Astrocyte of the spinal cord (primary cell): ENCODE results near the gene ATAD3B.
A peak's percentile ranks its signal among the peaks of the same experiment; 100 is the strongest.

Experiments used
- DNase-seq: peaks from one replicate; pipeline ENCODE4 v3.0.0; 2011; ENCODE audit warnings: low read depth, low spot score
- H3K4me3 ChIP-seq: 2 replicates; pipeline ENCODE4 v1.5.1; 2011; ENCODE audit warnings: low read depth, mild to moderate bottlenecking, low read length, moderate library complexity
- in situ Hi-C: cut with HindIII; loops from 2 replicates; pipeline ENCODE4 v1.10.0; 2017; ENCODE audit warnings: low sequenced_read_pairs
- TF ChIP-seq, protein P1 (sequence below): IDR thresholded peaks from 2 replicates; pipeline ENCODE4 v1.5.1; 2012; ENCODE audit warnings: low read depth, mild to moderate bottlenecking, low read length, inconsistent platforms

ATAD3B gene

DNA sequence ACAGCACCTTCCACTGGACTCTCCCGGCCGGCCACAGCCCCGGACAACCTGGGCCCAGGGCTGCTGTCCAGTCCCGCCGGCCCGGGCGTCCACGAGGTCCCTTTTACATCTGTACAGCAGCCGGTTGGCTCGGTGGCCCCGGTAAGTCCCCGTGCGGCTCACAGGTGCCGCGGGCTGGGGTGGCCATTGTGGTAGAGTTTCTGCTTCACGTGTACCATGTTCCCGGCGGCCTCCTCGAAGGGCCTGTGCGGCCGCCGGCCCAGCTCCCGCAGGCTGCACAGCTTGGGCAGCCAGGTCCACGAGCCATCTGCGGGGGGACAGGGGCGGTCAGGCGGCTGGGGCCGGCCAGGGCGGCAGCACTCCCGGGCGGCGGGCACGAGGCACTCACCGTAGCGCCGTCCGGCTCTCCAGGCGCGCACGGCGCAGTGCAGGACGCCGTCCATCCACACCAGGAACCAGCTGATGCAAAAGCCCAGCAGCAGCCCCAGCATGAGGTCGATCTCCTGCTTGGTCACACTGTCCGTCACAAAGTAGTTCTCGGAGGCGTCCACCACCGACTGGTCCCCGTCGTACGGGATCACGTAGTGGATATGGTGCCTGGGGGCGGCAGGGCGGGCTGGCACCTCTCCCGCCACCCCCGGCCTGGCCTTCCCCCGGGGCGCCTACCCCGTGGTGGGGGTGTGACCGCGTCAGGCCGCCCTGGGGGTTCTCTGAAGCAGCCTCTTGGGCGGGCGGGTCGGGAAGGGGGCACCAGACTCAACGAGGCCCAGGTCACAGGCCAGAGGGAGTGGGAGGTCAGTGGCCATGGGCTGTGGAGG, 63.8 kb downstream of the ATAD3B start:
- no peak for DNase-seq
- TF ChIP-seq, protein P1, sequence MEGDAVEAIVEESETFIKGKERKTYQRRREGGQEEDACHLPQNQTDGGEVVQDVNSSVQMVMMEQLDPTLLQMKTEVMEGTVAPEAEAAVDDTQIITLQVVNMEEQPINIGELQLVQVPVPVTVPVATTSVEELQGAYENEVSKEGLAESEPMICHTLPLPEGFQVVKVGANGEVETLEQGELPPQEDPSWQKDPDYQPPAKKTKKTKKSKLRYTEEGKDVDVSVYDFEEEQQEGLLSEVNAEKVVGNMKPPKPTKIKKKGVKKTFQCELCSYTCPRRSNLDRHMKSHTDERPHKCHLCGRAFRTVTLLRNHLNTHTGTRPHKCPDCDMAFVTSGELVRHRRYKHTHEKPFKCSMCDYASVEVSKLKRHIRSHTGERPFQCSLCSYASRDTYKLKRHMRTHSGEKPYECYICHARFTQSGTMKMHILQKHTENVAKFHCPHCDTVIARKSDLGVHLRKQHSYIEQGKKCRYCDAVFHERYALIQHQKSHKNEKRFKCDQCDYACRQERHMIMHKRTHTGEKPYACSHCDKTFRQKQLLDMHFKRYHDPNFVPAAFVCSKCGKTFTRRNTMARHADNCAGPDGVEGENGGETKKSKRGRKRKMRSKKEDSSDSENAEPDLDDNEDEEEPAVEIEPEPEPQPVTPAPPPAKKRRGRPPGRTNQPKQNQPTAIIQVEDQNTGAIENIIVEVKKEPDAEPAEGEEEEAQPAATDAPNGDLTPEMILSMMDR = no peak
- no peak overlapping the region for H3K4me3 ChIP-seq
- in situ Hi-C loops = no loop called here

DNA sequence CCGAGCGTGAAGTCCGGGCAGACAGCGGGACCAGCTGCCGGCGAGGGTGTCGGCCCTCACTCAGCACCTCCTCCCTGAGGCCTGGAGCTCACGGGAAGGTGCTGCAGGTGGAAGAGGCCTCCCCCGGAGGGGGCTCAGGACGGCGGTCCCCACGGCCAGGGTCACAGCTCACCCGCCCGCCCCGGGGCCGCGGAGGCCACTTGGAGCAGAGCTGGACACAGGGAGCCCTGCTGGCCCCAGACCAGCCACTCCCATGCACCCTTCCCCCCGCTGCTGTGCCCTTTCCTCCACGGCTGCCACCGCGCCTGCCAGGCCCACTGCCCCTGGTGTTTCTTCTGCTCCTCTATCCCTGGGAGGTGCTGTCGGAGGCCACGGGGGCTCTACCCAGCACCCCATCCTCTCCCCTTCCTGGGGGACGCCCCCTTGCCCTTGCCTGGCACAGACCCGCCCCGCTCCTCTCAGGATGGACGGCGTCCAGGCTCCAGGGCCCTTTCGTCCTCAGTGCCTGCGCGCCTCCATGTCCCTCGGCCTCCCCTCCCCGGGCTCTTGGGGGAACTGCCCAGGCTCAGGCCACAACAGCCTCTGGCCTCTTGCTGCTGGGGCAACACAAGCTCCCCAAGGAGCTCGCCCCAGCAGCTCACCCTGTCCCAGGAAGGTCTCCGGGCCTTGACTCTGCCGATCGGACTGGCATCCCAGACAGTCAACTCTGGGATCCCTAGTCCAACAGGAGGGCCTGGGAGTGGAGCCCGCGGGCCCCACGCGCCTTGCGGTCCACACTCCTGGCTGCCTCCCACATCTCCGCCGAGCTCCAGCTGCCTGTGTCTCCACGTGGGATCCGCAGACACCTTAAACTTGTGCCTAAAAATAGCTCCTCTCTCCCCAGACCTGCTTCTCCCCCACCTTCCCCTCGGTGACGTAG, 64.7 kb downstream of the ATAD3B start:
- DNase-seq = no peak
- no peak overlapping the region for H3K4me3 ChIP-seq
- TF ChIP-seq, protein P1 = no peak
- in situ Hi-C loops = no loop called here

DNA sequence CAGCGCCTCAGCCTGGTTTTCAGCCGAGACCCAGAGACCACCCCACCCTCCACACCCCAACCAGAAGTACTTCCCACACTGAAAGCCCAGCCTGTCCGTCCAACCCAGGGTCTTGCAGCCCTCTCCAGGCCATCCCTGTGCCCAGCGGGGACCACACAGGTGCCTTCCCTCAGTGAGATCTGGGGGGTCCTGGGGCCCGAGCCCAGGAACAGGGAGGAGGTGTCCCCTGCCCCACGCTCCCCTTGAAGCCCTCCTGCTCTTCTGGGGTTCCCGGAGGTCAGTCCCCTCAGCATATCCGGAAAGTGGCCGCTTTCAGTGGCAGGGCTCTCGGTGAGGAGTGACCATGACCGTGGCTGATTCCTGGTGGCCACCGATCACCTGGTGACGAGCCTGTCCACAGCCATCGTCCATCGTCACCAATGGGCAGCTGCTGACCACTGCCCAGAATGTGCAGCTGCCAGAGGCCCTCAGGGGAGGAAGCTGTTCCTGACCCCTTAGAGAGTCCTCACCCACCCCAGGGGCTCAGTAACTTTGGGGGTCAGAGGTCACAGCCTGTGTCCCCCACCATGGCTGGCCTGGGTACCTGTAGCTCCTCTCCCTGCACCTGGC, 65.5 kb downstream of the ATAD3B start:
- TF ChIP-seq, protein P1 = no peak
- in situ Hi-C loops = no loop called here

DNA sequence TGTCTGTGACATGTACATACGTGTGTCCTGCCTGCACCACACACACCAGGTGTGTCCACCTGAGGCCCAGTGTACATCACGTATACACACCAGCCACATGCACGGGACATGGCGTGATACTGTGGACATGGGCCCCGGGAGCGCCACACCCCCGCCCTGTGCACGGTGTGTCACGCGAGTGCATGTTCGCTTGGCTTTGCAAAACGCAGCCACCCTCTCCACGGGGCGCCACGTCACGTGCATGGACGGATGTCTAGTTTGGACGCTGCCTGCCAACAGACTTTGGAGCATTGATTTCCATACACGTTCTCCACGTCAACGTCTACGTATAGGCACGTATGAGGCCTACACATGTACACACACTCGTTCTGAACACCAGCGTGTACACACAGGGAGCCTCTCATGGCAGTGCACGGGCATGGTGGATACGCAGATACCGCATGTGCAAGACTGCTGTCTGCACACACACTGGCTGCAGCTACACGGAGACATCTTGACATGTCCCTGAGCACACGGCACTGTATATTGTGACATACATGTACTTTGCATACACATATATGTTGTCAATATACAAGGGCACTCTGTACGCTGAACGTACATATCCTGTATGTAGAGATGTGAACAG, 66.2 kb downstream of the ATAD3B start:
- TF ChIP-seq, protein P1 = no peak
- no peak overlapping the region for H3K4me3 ChIP-seq
- in situ Hi-C loops = no loop called here
- no peak for DNase-seq

More for the DNA sequence above, 65.5 kb downstream of the ATAD3B start:
- DNase-seq = no peak
- no peak overlapping the region for H3K4me3 ChIP-seq

DNA sequence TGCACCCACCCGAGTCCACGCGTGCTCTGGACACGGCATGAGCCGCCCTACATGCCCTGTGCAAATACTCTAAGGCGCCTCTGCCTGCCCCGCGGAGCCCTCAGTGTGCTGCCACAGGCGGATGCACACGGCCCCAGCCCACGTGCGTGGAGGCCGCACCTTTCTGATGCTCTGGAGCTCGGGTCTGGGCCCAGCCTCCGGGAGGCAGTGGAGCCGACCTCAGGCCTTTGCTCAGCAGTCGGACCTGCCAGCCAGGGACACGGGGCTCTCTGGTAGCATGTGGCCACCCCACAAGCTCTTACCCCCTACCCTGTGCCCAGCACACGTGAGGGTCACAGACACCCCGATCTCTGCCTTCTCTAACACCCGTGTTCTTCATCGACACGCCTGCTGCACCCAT, 66.8 kb downstream of the ATAD3B start:
- TF ChIP-seq, protein P1 = no peak
- no peak for DNase-seq
- no peak overlapping the region for H3K4me3 ChIP-seq
- in situ Hi-C loops = no loop called here

DNA sequence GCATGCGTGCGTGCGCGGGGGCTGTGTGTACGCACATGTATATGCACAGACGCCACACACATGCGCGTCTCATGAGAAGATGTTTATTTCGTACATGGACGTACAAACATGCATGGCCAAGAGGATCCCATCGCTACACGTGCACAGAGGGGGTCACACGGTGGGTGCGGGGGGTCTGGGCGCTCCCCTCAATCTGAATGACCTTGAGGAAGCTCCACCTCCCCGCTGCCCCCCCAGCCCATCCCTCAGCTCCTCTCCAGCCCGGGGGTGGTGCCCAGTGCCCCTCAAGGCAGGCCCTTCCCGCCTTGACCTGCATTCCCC, 67.4 kb downstream of the ATAD3B start:
- TF ChIP-seq, protein P1 = no peak
- peak overlapping the region; percentile 51 for H3K4me3 ChIP-seq
- no peak for DNase-seq
- in situ Hi-C loops = no loop called here
